OCI-LY3 (cell line): ENCODE results near the gene IGFBP6.

Experiments
- H2AFZ ChIP-seq: fragments of 200-600, 300-600 bp; shearing (Covaris generic); 2 replicates; pipeline ENCODE4 v1.6.0; 2014; ENCODE audit warnings: antibody characterized with exemption, low read depth, low read length
- H3K27ac ChIP-seq: fragments of 200-600, 300-600 bp; sonication (generic); 2 replicates; pipeline ENCODE4 v1.5.1; 2014; ENCODE audit warnings: mild to moderate bottlenecking, low read length, moderate library complexity, mixed read lengths
- H3K27me3 ChIP-seq: fragments of 200-600, 300-600 bp; sonication (generic); 2 replicates; pipeline ENCODE4 v1.6.1; 2014; ENCODE audit warnings: low read depth, low read length, mixed read lengths
- H3K36me3 ChIP-seq: fragments of 200-600, 300-600 bp; sonication (generic); replicated peaks from 2 replicates; pipeline ENCODE3; 2014; ENCODE audit warnings: low read depth, low read length, mixed read lengths
- H3K4me1 ChIP-seq: fragments of 300-600, 200-600 bp; sonication (generic); 2 replicates; pipeline ENCODE4 v1.6.1; 2014; ENCODE audit warnings: low read length, mixed read lengths
- H3K4me2 ChIP-seq: fragments of 200-600, 300-600 bp; sonication (generic); 2 replicates; pipeline ENCODE4 v1.6.1; 2014; ENCODE audit warnings: low read length, mixed read lengths
- H3K4me3 ChIP-seq: fragments of 300-600, 200-600 bp; sonication (generic); 2 replicates; pipeline ENCODE4 v1.5.1; 2014; ENCODE audit warnings: antibody characterized with exemption, mild to moderate bottlenecking, low read length, moderate library complexity
- H3K79me2 ChIP-seq: fragments of 300-600, 200-600 bp; shearing (Covaris generic); 2 replicates; pipeline ENCODE4 v1.6.1; 2014; ENCODE audit warnings: mild to moderate bottlenecking, low read length, mixed read lengths
- H3K9ac ChIP-seq: fragments of 300-600, 200-600 bp; shearing (Covaris generic); 2 replicates; pipeline ENCODE4 v1.6.0; 2014; ENCODE audit warnings: mild to moderate bottlenecking, low read length, moderate library complexity
- H3K9me3 ChIP-seq: fragments of 200-600, 300-600 bp; shearing (Covaris generic); 2 replicates; pipeline ENCODE4 v1.6.1; 2014; ENCODE audit warnings: low read length, mixed read lengths; ENCODE audit not compliant: insufficient read depth
- H4K20me1 ChIP-seq: fragments of 200-600, 300-600 bp; sonication (generic); 2 replicates; pipeline ENCODE4 v1.6.1; 2016; ENCODE audit warnings: low read length, mixed read lengths; ENCODE audit not compliant: insufficient read depth
- EZH2phosphoT487 ChIP-seq: fragments of 200-600 bp; shearing (Covaris generic); IDR thresholded peaks from 2 replicates; pipeline ENCODE4 v1.6.1; 2018; ENCODE audit warnings: antibody characterized with exemption, mixed run types, low read depth
- TF ChIP-seq, protein P1 (sequence below): fragments of 200-600, 300-600 bp; sonication (generic); IDR thresholded peaks from 2 replicates; pipeline ENCODE4 v1.5.1; 2014; ENCODE audit warnings: antibody characterized with exemption, low read length, low read depth

IGFBP6 gene

DNA sequence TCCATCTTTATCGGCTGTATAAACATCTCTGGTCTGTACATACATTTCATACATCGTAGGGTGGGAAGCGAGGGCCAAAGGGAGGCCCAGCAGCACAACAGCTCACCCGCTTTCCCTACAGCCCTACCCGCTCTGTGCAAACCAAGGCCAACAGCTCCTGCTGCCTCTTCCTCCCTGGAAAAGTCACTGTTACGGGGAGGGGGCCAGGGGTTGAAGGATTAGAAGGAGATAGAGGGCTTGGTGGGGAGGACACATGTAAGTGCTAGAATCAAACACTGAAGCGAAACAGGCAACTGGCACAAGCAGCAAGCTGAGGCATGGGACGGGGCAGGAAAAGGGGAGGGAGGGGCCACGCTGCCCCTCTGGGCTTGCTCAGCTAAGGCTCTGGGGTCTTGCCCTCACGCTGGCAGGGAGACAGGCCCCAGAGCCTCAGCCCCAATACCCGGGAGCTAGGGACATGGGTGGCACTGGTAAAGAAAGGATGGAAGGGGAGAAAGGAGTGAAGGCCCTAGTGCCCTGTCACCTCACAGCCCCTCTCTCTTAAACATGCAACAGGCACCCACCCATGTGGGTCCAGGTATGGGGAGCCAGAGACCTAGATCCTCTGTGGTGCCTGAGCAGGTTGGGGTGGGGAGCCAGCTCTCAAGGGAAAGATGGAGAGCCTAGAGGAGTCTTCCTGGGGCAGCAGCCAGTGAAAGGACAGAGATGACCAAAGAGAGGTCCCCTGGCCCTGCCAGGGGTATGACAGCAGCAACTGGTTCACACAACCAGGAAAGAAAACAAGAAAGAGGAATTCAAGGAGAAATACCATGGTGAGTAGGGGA lies 32.6 kb upstream of the IGFBP6 start:
- Histone ChIP-seq H3K4me2 (no peak overlapping the region), H3K36me3 (peaks cover 11% of the 10 kb centered on the region), H4K20me1 (no peaks in the 10 kb centered on the region), H2AFZ (no peak overlapping the region), H3K79me2 (no peaks in the 10 kb centered on the region), H3K9me3 (no peaks in the 10 kb centered on the region), H3K27me3 (no peaks in the 10 kb centered on the region), H3K4me1 (no peaks in the 10 kb centered on the region), H3K4me3 (no peak overlapping the region), H3K9ac (no peak overlapping the region), H3K27ac (no peak overlapping the region)
- TF ChIP-seq, protein P1, sequence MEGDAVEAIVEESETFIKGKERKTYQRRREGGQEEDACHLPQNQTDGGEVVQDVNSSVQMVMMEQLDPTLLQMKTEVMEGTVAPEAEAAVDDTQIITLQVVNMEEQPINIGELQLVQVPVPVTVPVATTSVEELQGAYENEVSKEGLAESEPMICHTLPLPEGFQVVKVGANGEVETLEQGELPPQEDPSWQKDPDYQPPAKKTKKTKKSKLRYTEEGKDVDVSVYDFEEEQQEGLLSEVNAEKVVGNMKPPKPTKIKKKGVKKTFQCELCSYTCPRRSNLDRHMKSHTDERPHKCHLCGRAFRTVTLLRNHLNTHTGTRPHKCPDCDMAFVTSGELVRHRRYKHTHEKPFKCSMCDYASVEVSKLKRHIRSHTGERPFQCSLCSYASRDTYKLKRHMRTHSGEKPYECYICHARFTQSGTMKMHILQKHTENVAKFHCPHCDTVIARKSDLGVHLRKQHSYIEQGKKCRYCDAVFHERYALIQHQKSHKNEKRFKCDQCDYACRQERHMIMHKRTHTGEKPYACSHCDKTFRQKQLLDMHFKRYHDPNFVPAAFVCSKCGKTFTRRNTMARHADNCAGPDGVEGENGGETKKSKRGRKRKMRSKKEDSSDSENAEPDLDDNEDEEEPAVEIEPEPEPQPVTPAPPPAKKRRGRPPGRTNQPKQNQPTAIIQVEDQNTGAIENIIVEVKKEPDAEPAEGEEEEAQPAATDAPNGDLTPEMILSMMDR, result no peak
- TF ChIP-seq EZH2phosphoT487, result no peak

GRCh38 chr12:53065470-53065869 lies 32.0 kb upstream of the IGFBP6 start:
- no peaks in the 10 kb centered on the region for H3K27me3 ChIP-seq
- no peak overlapping the region for H3K27ac ChIP-seq
- no peak overlapping the region for H3K9ac ChIP-seq
- no peak overlapping the region for H3K4me2 ChIP-seq
- no peaks in the 10 kb centered on the region for H4K20me1 ChIP-seq
- H3K9me3 ChIP-seq, result no peaks in the 10 kb centered on the region
- no peaks in the 10 kb centered on the region for H3K79me2 ChIP-seq
- TF ChIP-seq, protein P1, result no peak
- TF ChIP-seq EZH2phosphoT487, result no peak
- no peak overlapping the region for H3K4me3 ChIP-seq
- no peaks in the 10 kb centered on the region for H3K4me1 ChIP-seq
- peaks cover 11% of the 10 kb centered on the region for H3K36me3 ChIP-seq
- H2AFZ ChIP-seq, result no peak overlapping the region

GRCh38 chr12:53065975-53066931 lies 31.2 kb upstream of the IGFBP6 start:
- no peaks in the 10 kb centered on the region for H3K27me3 ChIP-seq
- no peaks in the 10 kb centered on the region for H3K79me2 ChIP-seq
- peaks cover 11% of the 10 kb centered on the region for H3K36me3 ChIP-seq
- H3K9me3 ChIP-seq, result no peaks in the 10 kb centered on the region
- TF ChIP-seq EZH2phosphoT487, result no peak
- TF ChIP-seq, protein P1, result peak; percentile 84
- no peak overlapping the region for H3K27ac ChIP-seq
- H3K4me1 ChIP-seq, result no peaks in the 10 kb centered on the region
- no peak overlapping the region for H3K9ac ChIP-seq
- no peak overlapping the region for H2AFZ ChIP-seq
- no peak overlapping the region; the same call in 1 of the 2 replicates for H3K4me2 ChIP-seq
- no peak overlapping the region for H3K4me3 ChIP-seq
- H4K20me1 ChIP-seq, result no peaks in the 10 kb centered on the region
